Natural killer cell (primary cell): ENCODE results near the gene SH3D19. TPM values are rescaled to one million over a fixed set of nuclear protein-coding genes. Genes with fewer than 3 reads are reported as not detected.

Experiments used
- ATAC-seq, 3 donors: fragments of 150-1000 bp in 2 of 3; fragments of 200-7000 bp in 1 of 3; cut with Tn5 transposase; 1 replicate in 1 of 3; 2 replicates in 2 of 3; pipeline ENCODE4 v1.10.0; 2021; ENCODE audit warnings: mild to moderate bottlenecking in 2 of 3, moderate library complexity in 2 of 3
- DNase-seq, 2 donors: peaks; one replicate each; pipeline versions ENCODE4 v3.0.0 to v3.0.0-alpha.2; 2013 to 2021; ENCODE audit warnings: mixed read lengths in 1 of 2
- H3K27ac ChIP-seq: one replicate; pipeline ENCODE4 v1.5.1; 2013; ENCODE audit warnings: mild to moderate bottlenecking, low read length
- H3K27me3 ChIP-seq: one replicate; pipeline ENCODE4 v1.6.1; 2013; ENCODE audit warnings: low read length; ENCODE audit not compliant: control insufficient read depth, insufficient read depth
- H3K36me3 ChIP-seq: one replicate; pipeline ENCODE4 v1.6.1; 2013; ENCODE audit warnings: low read length; ENCODE audit not compliant: control insufficient read depth, insufficient read depth
- H3K4me1 ChIP-seq: one replicate; pipeline ENCODE4 v1.6.1; 2013; ENCODE audit warnings: low read length; ENCODE audit not compliant: control insufficient read depth, insufficient read depth
- H3K4me3 ChIP-seq: one replicate; pipeline ENCODE4 v1.5.1; 2013; ENCODE audit warnings: low read length
- H3K9me3 ChIP-seq: one replicate; pipeline ENCODE4 v1.6.1; 2013; ENCODE audit warnings: low read length; ENCODE audit not compliant: control insufficient read depth, insufficient read depth
- H3K27ac Mint-ChIP-seq, 2 donors: one replicate each; pipeline ENCODE4 v1.8.0; 2022; ENCODE audit warnings: mild to moderate bottlenecking in 2 of 2, mixed read lengths in 2 of 2, moderate library complexity in 1 of 2
- H3K27me3 Mint-ChIP-seq, 2 donors: one replicate each; pipeline ENCODE4 v1.8.0; 2022; ENCODE audit warnings: low read depth in 2 of 2, mixed read lengths in 2 of 2
- H3K36me3 Mint-ChIP-seq: one replicate; pipeline ENCODE4 v1.8.0; 2022; ENCODE audit warnings: mixed read lengths
- H3K4me1 Mint-ChIP-seq, 2 donors: one replicate each; pipeline ENCODE4 v1.8.0; 2022; ENCODE audit warnings: mixed read lengths in 2 of 2
- H3K4me3 Mint-ChIP-seq: one replicate; pipeline ENCODE4 v1.8.0; 2022; ENCODE audit warnings: mild to moderate bottlenecking, moderate library complexity, mixed read lengths
- H3K9me3 Mint-ChIP-seq, 2 donors: one replicate each; pipeline ENCODE4 v1.8.0; 2022; ENCODE audit warnings: mixed read lengths in 2 of 2
- CTCF ChIP-seq: fragments of 200-600 bp; IDR thresholded peaks from one replicate; pipeline ENCODE4 v1.8.0; 2022; ENCODE audit warnings: antibody characterized with exemption
- WGBS: methylation state at CpG from one replicate; pipeline ENCODE4 v1.1.7; 2013; ENCODE audit warnings: missing lambda C conversion rate; ENCODE audit not compliant: insufficient coverage; 5-methylcytosine and 5-hydroxymethylcytosine counted together
- intact Hi-C: fragments of 100-400 bp; cut with micrococcal nuclease; formaldehyde crosslinking; loops from one replicate; pipeline ENCODE4 v1.14.2; 2022
- total RNA-seq, 4 donors: library from RNA; stranded (reverse); fragments of 120-200 nt in 1 of 4; gene quantifications; one replicate each; pipeline versions ENCODE4 v1.2.3 to v1.2.4, GENCODE V29; 2013 to 2022

SH3D19 gene
- total RNA-seq, 3 donors from 2014 or later (not counting 1 experiment from before 2014, with no cell fraction given): 0.13 TPM; not detected in 2

GRCh38 chr4:151182455-151182996, 142.9 kb downstream of the SH3D19 start:
- Mint-ChIP-seq H3K27ac (no peak overlapping the region), H3K27me3 (peaks cover 5 to 11% of the 10 kb centered on the region in 2 donors), H3K4me1 (no peaks in the 10 kb centered on the region), H3K4me3 (no peak overlapping the region), H3K36me3 (no peaks in the 10 kb centered on the region), H3K9me3 (no peaks in the 10 kb centered on the region)
- Histone ChIP-seq H3K4me3 (no peak overlapping the region), H3K9me3 (no peaks in the 10 kb centered on the region), H3K27ac (no peak overlapping the region), H3K4me1 (no peaks in the 10 kb centered on the region), H3K27me3 (no peaks in the 10 kb centered on the region), H3K36me3 (no peaks in the 10 kb centered on the region)
- no peak for ATAC-seq
- intact Hi-C loops: no loop called here
- no peak for DNase-seq
- TF ChIP-seq CTCF: no peak
- 84% methylated on average over 5 of the region's 5 CpGs for WGBS

GRCh38 chr4:151176685-151177084, 148.7 kb downstream of the SH3D19 start:
- Histone ChIP-seq H3K36me3 (no peaks in the 10 kb centered on the region), H3K4me1 (no peaks in the 10 kb centered on the region), H3K27ac (no peak overlapping the region), H3K27me3 (no peaks in the 10 kb centered on the region), H3K9me3 (no peaks in the 10 kb centered on the region), H3K4me3 (no peak overlapping the region)
- no peaks in the 10 kb centered on the region for H3K9me3 Mint-ChIP-seq
- WGBS: 71% methylated on average over 2 of the region's 2 CpGs
- no peak overlapping the region for H3K4me3 Mint-ChIP-seq
- no peaks in the 10 kb centered on the region for H3K36me3 Mint-ChIP-seq
- DNase-seq (no peak), ATAC-seq (no peak)
- intact Hi-C loops: no loop called here
- TF ChIP-seq CTCF: no peak
- no peak overlapping the region for H3K27ac Mint-ChIP-seq
- peaks cover 9 to 11% of the 10 kb centered on the region in 2 donors for H3K27me3 Mint-ChIP-seq
- no peaks in the 10 kb centered on the region for H3K4me1 Mint-ChIP-seq

GRCh38 chr4:151175754-151176631, 149.4 kb downstream of the SH3D19 start:
- ATAC-seq: no peak
- no peaks in the 10 kb centered on the region for H3K9me3 Mint-ChIP-seq
- peaks cover 9 to 11% of the 10 kb centered on the region in 2 donors for H3K27me3 Mint-ChIP-seq
- TF ChIP-seq CTCF: no peak
- no peaks in the 10 kb centered on the region for H3K4me1 Mint-ChIP-seq
- H3K36me3 Mint-ChIP-seq: no peaks in the 10 kb centered on the region
- H3K4me1 ChIP-seq: no peaks in the 10 kb centered on the region
- no peak overlapping the region for H3K4me3 ChIP-seq
- DNase-seq: no peak
- no peak overlapping the region for H3K27ac Mint-ChIP-seq
- no peak overlapping the region for H3K27ac ChIP-seq
- WGBS: 85% methylated on average over 6 of the region's 8 CpGs
- intact Hi-C loops: no loop called here
- no peak overlapping the region for H3K4me3 Mint-ChIP-seq
- no peaks in the 10 kb centered on the region for H3K27me3 ChIP-seq
- no peaks in the 10 kb centered on the region for H3K36me3 ChIP-seq
- no peaks in the 10 kb centered on the region for H3K9me3 ChIP-seq
